GM12878 (cell line): ENCODE results near the gene UGT2A1. TPM values are rescaled to one million over a fixed set of nuclear protein-coding genes. Genes with fewer than 3 reads are reported as not detected.

ENCODE experiments used
- ATAC-seq: fragments of 200-7000 bp; cut with Tn5 transposase; 3 replicates; pipeline ENCODE4 v1.9.1; 2020; ENCODE audit warnings: mild to moderate bottlenecking, moderate library complexity
- BruUV-seq: library from RNA; stranded (reverse); fragments of 400-500 nt; replicated peaks from 2 replicates; lab custom pipeline; 2021; lab: Mats Ljungman, UMichigan
- CTCF ChIA-PET: fragments of 300-600 bp; sonication (Branson Sonifier 250); formaldehyde crosslinking; extraction: SDS; loops from one replicate; lab custom pipeline; 2021; ENCODE audit warnings: inconsistent platforms; lab: Yijun Ruan, JAX
- POLR2A ChIA-PET: fragments of 350-600 bp; formaldehyde crosslinking; extraction: SDS; loops from one replicate; lab custom pipeline; 2021; ENCODE audit warnings: inconsistent platforms; lab: Charles Lee
- RAD21 ChIA-PET: fragments of 300-600 bp; sonication (Branson Sonifier 250); formaldehyde crosslinking; loops from one replicate; lab custom pipeline; 2023; ENCODE audit warnings: antibody characterized with exemption; ENCODE audit not compliant: unreplicated experiment; lab: Charles Lee
- SMC1A ChIA-PET: fragments of 300-600 bp; sonication (Branson Sonifier 250); formaldehyde crosslinking; loops from one replicate; lab custom pipeline; 2023; ENCODE audit not compliant: unreplicated experiment, uncharacterized antibody; lab: Charles Lee
- DNase-seq: peaks from one replicate; pipeline ENCODE4 v3.0.0-alpha.2; 2011; ENCODE audit warnings: low read depth, low spot score
- FAIRE-seq: peaks from 3 replicates; lab custom pipeline; 2011; peaks lifted over from hg19 to GRCh38; lab: Jason Lieb, UNC
- H2AFZ ChIP-seq: 2 replicates; pipeline ENCODE4 v1.6.0; 2011; ENCODE audit warnings: low read depth, low read length, control low read depth; ENCODE audit not compliant: control insufficient read depth
- H3K27ac ChIP-seq: 2 replicates; pipeline ENCODE4 v1.5.1; 2011; ENCODE audit warnings: control low read depth; ENCODE audit not compliant: control insufficient read depth, insufficient read depth
- H3K27me3 ChIP-seq, 2 experiments: replicated peaks in 1 of 2; 2 replicates each; pipeline versions ENCODE4 v1.6.0 to v1.6.1; 2011; ENCODE audit warnings: low read length in 1 of 2; ENCODE audit not compliant: control insufficient read depth in 2 of 2, insufficient read depth in 2 of 2
- H3K36me3 ChIP-seq, 2 experiments: 2 replicates each; pipeline ENCODE4 v1.5.1; 2011; ENCODE audit warnings: low read length in 1 of 2; ENCODE audit not compliant: control insufficient read depth in 2 of 2, insufficient read depth in 2 of 2
- H3K4me1 ChIP-seq: 2 replicates; pipeline ENCODE4 v1.6.1; 2011; ENCODE audit warnings: mild to moderate bottlenecking, low read length, moderate library complexity, mixed read lengths; ENCODE audit not compliant: control insufficient read depth, insufficient read depth
- H3K4me2 ChIP-seq: 2 replicates; pipeline ENCODE4 v1.6.0; 2011; ENCODE audit warnings: control low read depth; ENCODE audit not compliant: control insufficient read depth, insufficient read depth
- H3K4me3 ChIP-seq: fragments of 200-600 bp; sonication (generic); 2 replicates; pipeline ENCODE4 v1.5.1; 2016
- H3K79me2 ChIP-seq: 2 replicates; pipeline ENCODE4 v1.6.0; 2011; ENCODE audit warnings: low read length; ENCODE audit not compliant: control insufficient read depth, insufficient read depth
- H3K9ac ChIP-seq: 2 replicates; pipeline ENCODE4 v1.8.0; 2011; ENCODE audit warnings: low read length, control low read depth, mixed read lengths; ENCODE audit not compliant: control insufficient read depth, insufficient read depth
- H3K9me3 ChIP-seq: replicated peaks from 3 replicates; pipeline ENCODE4 v1.5.1; 2011; ENCODE audit warnings: mild to moderate bottlenecking, low read length; ENCODE audit not compliant: control insufficient read depth, insufficient read depth
- H4K20me1 ChIP-seq: 2 replicates; pipeline ENCODE4 v1.6.0; 2011; ENCODE audit not compliant: control insufficient read depth, insufficient read depth
- CHD1 ChIP-seq: IDR thresholded peaks from 2 replicates; pipeline ENCODE4 v1.6.1; 2012; ENCODE audit warnings: low read depth, low read length, improper control_type of control experiment
- E2F4 ChIP-seq: IDR thresholded peaks from 2 replicates; pipeline ENCODE4 v1.6.1; 2012; ENCODE audit warnings: low read depth, low read length, improper control_type of control experiment
- E2F8 ChIP-seq: fragments of 450-650 bp; IDR thresholded peaks from 2 replicates; pipeline ENCODE4 v1.6.1; 2018; ENCODE audit warnings: mild to moderate bottlenecking, low read depth, moderate library complexity; ENCODE audit not compliant: partially characterized antibody
- EGR1 ChIP-seq, 2 experiments: IDR thresholded peaks; 1 replicate in 1 of 2; 2 replicates in 1 of 2; pipeline ENCODE4 v1.6.1; 2011 to 2012; ENCODE audit warnings: low read depth in 2 of 2, low read length in 2 of 2, borderline replicate concordance in 1 of 2, mild to moderate bottlenecking in 1 of 2, moderate library complexity in 1 of 2
- IKZF1 ChIP-seq: fragments of 450-650 bp; conservative IDR thresholded peaks from 2 replicates; pipeline ENCODE4 v1.6.1; 2017; ENCODE audit warnings: antibody characterized with exemption, mild to moderate bottlenecking
- KLF5 ChIP-seq: fragments of 450-650 bp; IDR thresholded peaks from 2 replicates; pipeline ENCODE4 v1.6.1; 2014; ENCODE audit warnings: mild to moderate bottlenecking; ENCODE audit not compliant: partially characterized antibody
- NR2F1 ChIP-seq: fragments of 450-650 bp; conservative IDR thresholded peaks from 2 replicates; pipeline ENCODE4 v1.6.1; 2017; ENCODE audit warnings: mild to moderate bottlenecking
- POLR2AphosphoS5 ChIP-seq: IDR thresholded peaks from 2 replicates; pipeline ENCODE4 v1.6.1; 2011; ENCODE audit warnings: mild to moderate bottlenecking, low read length, inconsistent platforms
- SMARCA5 ChIP-seq: fragments of 450-650 bp; IDR thresholded peaks from 2 replicates; pipeline ENCODE4 v1.6.1; 2017; ENCODE audit warnings: mild to moderate bottlenecking
- ZNF24 ChIP-seq: fragments of 450-650 bp; IDR thresholded peaks from 2 replicates; pipeline ENCODE4 v1.6.1; 2017; ENCODE audit warnings: antibody characterized with exemption, mild to moderate bottlenecking
- WGBS: methylation state at CpG from one replicate; pipeline ENCODE4 v1.1.6; 2016; ENCODE audit warnings: low lambda C conversion rate; ENCODE audit not compliant: insufficient replicate concordance, insufficient coverage; ENCODE audit errors: missing lambda C conversion rate; 5-methylcytosine and 5-hydroxymethylcytosine counted together
- in situ Hi-C: fragments of 300-500 bp; cut with MboI; formaldehyde crosslinking; loops from 9 replicates; pipeline ENCODE4 v1.14.3; 2018; ENCODE audit warnings: mixed read lengths
- intact Hi-C: fragments of 100-400 bp; cut with micrococcal nuclease; formaldehyde crosslinking; loops from one replicate; pipeline ENCODE4 v1.14.2; 2022; ENCODE audit not compliant: unreplicated experiment
- polyA plus RNA-seq, 11 experiments: library from polyadenylated mRNA; depleted of rRNA in 4 of 11; unstranded in 6 of 11; stranded (reverse) in 5 of 11; fragments of >200 nt; fragmentation: Nextera tagmentation in 4 of 11; fragmentation: Illumina TruSeq in 1 of 11; extraction: Ambion mirVana in 4 of 11; extraction: Trizol in 1 of 11; gene quantifications; 1 replicate in 1 of 11; 2 replicates in 10 of 11; pipeline versions ENCODE4 v1.2.1 to v1.2.3, GENCODE V29; 2011 to 2016; ENCODE audit warnings: inconsistent platforms in 2 of 11, missing spikeins in 2 of 11, low read depth in 1 of 11
- total RNA-seq, 4 experiments: library from RNA; depleted of rRNA in 3 of 4; stranded (reverse); fragments of >200 nt in 3 of 4; fragmentation: Illumina TruSeq in 1 of 4; extraction: Trizol in 1 of 4; gene quantifications; 2 replicates each; pipeline versions ENCODE4 v1.2.1 to v1.2.3, GENCODE V29; 2013 to 2021
- TF ChIP-seq, protein P1 (sequence below): fragments of 450-650 bp; IDR thresholded peaks from 2 replicates; pipeline ENCODE4 v1.6.1; 2018; ENCODE audit warnings: borderline replicate concordance, mild to moderate bottlenecking; ENCODE audit not compliant: partially characterized antibody
- TF ChIP-seq, protein P2 (sequence below): IDR thresholded peaks from 2 replicates; pipeline ENCODE4 v1.6.1; 2012; ENCODE audit warnings: low read depth, low read length, improper control_type of control experiment

UGT2A1 gene
- total and polyA plus RNA-seq, 10 of the 15 experiments (the other 5 are each of a cell fraction or from before 2014, with no cell fraction given) = 0.04 to 0.50 (median 0.08) TPM; not detected in 5

DNA sequence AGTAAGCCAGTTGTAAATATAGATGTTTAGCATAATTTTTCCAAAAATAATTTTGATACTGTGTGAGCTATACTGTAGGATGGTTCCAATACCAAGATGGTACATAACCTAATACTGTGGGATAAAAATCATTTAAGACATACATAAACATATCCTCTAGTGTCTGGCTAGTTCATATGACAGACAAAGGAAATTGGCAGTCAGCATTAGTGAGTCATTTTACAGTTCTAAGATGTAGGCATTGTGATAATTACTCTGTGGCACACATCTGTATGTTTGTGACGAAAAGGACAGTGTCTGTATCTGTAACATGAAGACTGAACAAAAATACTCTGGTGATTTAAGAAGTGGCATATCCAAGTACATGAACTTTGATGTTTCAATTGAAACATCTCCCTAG, 63.2 kb downstream of the UGT2A1 start:
- Histone ChIP-seq H3K4me2 (no peak overlapping the region), H3K27ac (no peak overlapping the region)
- TF ChIP-seq POLR2AphosphoS5 (no peak), SMARCA5 (no peak), CHD1 (no peak), NR2F1 (no peak), KLF5 (no peak), ZNF24 (no peak), IKZF1 (no peak), E2F4 (no peak), EGR1 (IDR thresholded peaks at IDR 0.05; ENCODE audit: borderline replicate concordance in 1 of 2, low read depth in 2 of 2, low read length in 2 of 2) (no peak), E2F8 (no peak)
- TF ChIP-seq, protein P1, sequence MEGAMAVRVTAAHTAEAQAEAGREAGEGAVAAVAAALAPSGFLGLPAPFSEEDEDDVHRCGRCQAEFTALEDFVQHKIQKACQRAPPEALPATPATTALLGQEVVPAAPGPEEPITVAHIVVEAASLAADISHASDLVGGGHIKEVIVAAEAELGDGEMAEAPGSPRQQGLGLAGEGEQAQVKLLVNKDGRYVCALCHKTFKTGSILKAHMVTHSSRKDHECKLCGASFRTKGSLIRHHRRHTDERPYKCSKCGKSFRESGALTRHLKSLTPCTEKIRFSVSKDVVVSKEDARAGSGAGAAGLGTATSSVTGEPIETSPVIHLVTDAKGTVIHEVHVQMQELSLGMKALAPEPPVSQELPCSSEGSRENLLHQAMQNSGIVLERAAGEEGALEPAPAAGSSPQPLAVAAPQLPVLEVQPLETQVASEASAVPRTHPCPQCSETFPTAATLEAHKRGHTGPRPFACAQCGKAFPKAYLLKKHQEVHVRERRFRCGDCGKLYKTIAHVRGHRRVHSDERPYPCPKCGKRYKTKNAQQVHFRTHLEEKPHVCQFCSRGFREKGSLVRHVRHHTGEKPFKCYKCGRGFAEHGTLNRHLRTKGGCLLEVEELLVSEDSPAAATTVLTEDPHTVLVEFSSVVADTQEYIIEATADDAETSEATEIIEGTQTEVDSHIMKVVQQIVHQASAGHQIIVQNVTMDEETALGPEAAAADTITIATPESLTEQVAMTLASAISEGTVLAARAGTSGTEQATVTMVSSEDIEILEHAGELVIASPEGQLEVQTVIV = no peak
- TF ChIP-seq, protein P2, sequence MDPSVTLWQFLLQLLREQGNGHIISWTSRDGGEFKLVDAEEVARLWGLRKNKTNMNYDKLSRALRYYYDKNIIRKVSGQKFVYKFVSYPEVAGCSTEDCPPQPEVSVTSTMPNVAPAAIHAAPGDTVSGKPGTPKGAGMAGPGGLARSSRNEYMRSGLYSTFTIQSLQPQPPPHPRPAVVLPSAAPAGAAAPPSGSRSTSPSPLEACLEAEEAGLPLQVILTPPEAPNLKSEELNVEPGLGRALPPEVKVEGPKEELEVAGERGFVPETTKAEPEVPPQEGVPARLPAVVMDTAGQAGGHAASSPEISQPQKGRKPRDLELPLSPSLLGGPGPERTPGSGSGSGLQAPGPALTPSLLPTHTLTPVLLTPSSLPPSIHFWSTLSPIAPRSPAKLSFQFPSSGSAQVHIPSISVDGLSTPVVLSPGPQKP = no peak
- TF ChIP-seq, all 136 proteins: peak for 0
- Histone ChIP-seq H3K36me3 (no peaks in the 10 kb centered on the region), H2AFZ (no peak overlapping the region), H3K4me3 (no peak overlapping the region), H3K27me3 (no peaks in the 10 kb centered on the region), H4K20me1 (no peaks in the 10 kb centered on the region), H3K79me2 (no peaks in the 10 kb centered on the region), H3K9ac (no peak overlapping the region), H3K4me1 (no peaks in the 10 kb centered on the region), H3K9me3 (no peaks in the 10 kb centered on the region)
- FAIRE-seq (no peak), ATAC-seq (no peak), DNase-seq (no peak)
- intact Hi-C loops = no loop called here
- WGBS = 0% methylated on average over 1 of the region's 1 CpG
- RAD21 ChIA-PET = no interaction called here
- SMC1A ChIA-PET = no interaction called here
- CTCF ChIA-PET = no interaction called here
- POLR2A ChIA-PET = no interaction called here
- in situ Hi-C loops = no loop called here
- no TSS peak for BruUV-seq
